Ovary (tissue), 3 donors: ENCODE data around the gene PRR5.

Source experiments
- POLR2A ChIP-seq: fragments of 450-650 bp; IDR thresholded peaks from one replicate; pipeline ENCODE4 v1.6.1; 2017; ENCODE audit warnings: antibody characterized with exemption, mild to moderate bottlenecking, moderate library complexity
- TF ChIP-seq, protein P1 (sequence below), 3 donors: fragments of 450-650 bp in 2 of 3; fragments of 200-600 bp in 1 of 3; IDR thresholded peaks; one replicate each; pipeline versions ENCODE4 v1.5.1 to v1.8.0; 2016 to 2022; ENCODE audit warnings: antibody characterized with exemption in 3 of 3, mild to moderate bottlenecking in 1 of 3
- donor health status: DM: no; HTN: no; CAD: no.

GRCh38 chr22:44689915-44690524 lies 12.0 kb upstream of the PRR5 start:
- TF ChIP-seq, protein P1, sequence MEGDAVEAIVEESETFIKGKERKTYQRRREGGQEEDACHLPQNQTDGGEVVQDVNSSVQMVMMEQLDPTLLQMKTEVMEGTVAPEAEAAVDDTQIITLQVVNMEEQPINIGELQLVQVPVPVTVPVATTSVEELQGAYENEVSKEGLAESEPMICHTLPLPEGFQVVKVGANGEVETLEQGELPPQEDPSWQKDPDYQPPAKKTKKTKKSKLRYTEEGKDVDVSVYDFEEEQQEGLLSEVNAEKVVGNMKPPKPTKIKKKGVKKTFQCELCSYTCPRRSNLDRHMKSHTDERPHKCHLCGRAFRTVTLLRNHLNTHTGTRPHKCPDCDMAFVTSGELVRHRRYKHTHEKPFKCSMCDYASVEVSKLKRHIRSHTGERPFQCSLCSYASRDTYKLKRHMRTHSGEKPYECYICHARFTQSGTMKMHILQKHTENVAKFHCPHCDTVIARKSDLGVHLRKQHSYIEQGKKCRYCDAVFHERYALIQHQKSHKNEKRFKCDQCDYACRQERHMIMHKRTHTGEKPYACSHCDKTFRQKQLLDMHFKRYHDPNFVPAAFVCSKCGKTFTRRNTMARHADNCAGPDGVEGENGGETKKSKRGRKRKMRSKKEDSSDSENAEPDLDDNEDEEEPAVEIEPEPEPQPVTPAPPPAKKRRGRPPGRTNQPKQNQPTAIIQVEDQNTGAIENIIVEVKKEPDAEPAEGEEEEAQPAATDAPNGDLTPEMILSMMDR (IDR thresholded peaks at IDR 0.05): no peak
- no peak for TF ChIP-seq POLR2A
